WTC11 (cell line): ENCODE data around the gene ANKMY1.

ENCODE experiments used
- ESRRA ChIP-seq: sonication (generic); formaldehyde crosslinking; IDR thresholded peaks from 2 replicates; pipeline ENCODE4 v1.8.1; 2022; ENCODE audit warnings: mild to moderate bottlenecking, missing genetic modification reagents, borderline replicate concordance
- ZNF416 ChIP-seq: fragments of 250-450 bp; sonication (Bioruptor Pico); IDR thresholded peaks from 2 replicates; pipeline ENCODE4 v1.9.0; 2021; ENCODE audit warnings: mild to moderate bottlenecking, inconsistent platforms
- TF ChIP-seq, protein P1 (sequence below): sonication (generic); formaldehyde crosslinking; IDR thresholded peaks from 2 replicates; pipeline ENCODE4 v1.8.1; 2023; ENCODE audit warnings: mild to moderate bottlenecking, missing genetic modification reagents, moderate library complexity

DNA sequence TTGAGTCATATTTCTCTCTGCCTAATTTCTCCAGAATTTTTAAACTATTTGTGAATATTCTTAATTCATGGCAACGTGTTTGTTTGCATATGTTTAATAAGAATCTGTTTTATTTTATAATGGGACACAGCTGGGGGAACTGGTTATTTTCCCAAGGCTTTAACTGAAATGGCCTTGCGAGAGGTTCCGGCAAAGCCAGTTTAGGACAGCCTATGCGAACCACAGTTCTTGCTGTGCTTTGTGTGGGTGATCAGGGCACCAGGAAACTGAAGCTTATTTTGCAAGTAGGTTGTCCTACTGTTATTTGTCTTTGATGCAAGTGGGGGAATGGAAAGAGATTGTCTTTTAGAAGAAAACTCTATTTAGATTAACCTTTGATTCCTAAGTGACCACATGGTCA lies 6.5 kb downstream of the ANKMY1 start:
- TF ChIP-seq ESRRA (CRISPR knock-in tag), result no peak
- no peak for TF ChIP-seq ZNF416 (CRISPR knock-in tag)
- TF ChIP-seq, protein P1, sequence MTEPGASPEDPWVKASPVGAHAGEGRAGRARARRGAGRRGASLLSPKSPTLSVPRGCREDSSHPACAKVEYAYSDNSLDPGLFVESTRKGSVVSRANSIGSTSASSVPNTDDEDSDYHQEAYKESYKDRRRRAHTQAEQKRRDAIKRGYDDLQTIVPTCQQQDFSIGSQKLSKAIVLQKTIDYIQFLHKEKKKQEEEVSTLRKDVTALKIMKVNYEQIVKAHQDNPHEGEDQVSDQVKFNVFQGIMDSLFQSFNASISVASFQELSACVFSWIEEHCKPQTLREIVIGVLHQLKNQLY (CRISPR knock-in tag), result no peak
